IPS-18c (cell line): ENCODE measurements around the gene PRMT7.

ENCODE experiments used
- H3K4me3 ChIP-seq: 2 replicates; pipeline ENCODE4 v1.7.0; 2013; ENCODE audit warnings: low read depth, mild to moderate bottlenecking, low read length, moderate library complexity; ENCODE audit not compliant: insufficient read depth
- H3K9me3 ChIP-seq: one replicate; pipeline ENCODE4 v1.6.1; 2013; ENCODE audit warnings: mild to moderate bottlenecking, low read length, moderate library complexity; ENCODE audit not compliant: control insufficient read depth, insufficient read depth

PRMT7 gene

DNA sequence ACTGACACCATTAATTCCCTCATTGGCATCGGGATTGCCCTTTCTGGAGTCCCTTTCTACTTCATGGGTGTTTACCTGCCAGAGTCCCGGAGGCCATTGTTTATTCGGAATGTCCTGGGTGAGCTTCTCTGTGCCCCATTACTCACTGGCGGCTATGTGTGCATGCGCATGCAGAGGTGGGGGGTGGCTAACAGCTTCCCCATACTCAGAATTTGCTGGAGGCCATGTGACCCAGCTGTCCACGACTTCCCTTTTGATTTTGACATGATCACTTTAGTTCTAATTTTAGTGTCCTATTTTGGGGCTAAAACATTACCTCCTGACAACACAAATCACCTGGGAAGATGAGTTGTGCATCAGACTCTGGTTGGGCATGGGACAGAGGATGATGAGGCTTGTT, 14.1 kb upstream of the PRMT7 start:
- H3K4me3 ChIP-seq, result no peak overlapping the region
- peaks cover 4% of the 10 kb centered on the region for H3K9me3 ChIP-seq

- H3K4me3 ChIP-seq, result no peak overlapping the region
- peaks cover 4% of the 10 kb centered on the region for H3K9me3 ChIP-seq
These were observed 12.9 kb upstream of the PRMT7 start for GRCh38 chr16:68297908-68298307.

GRCh38 chr16:68298312-68298711, 12.5 kb upstream of the PRMT7 start:
- peaks cover 4% of the 10 kb centered on the region for H3K9me3 ChIP-seq
- no peak overlapping the region for H3K4me3 ChIP-seq

DNA sequence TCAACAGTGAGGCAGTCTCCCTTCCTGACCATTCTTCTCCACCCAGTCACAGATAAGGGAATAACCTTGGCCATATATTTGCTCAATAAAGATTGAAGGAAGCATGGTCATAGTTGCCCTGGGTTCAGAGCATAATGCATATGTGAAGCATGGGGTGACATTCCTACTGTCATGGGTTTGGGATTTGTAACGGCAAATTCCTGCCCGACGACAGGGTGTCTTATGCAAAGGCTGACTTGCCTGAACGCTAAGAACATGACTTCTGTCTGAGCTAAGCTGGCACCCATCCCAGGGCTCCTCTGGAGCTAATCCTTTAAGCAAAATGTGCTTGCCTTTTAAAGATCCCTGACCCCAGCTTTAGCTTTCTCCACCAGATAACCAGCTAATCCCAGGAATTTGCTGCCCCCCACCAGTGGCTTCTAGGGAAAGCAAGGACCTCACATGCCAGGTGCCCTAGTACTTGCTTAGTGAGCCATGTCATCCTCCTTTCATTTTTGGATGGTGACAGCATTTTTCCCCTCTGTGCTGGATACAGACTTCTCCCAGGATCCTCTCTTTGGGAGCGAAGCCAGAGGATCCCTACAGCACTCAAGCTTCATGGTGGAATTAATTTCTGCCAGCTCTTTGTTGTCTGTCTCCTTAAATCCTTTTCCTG, 11.8 kb upstream of the PRMT7 start:
- H3K9me3 ChIP-seq, result peaks cover 4% of the 10 kb centered on the region
- H3K4me3 ChIP-seq, result no peak overlapping the region

- H3K4me3 ChIP-seq, result no peak overlapping the region
- H3K9me3 ChIP-seq, result peaks cover 4% of the 10 kb centered on the region
These were observed 11.0 kb upstream of the PRMT7 start for GRCh38 chr16:68299571-68300453.

- H3K4me3 ChIP-seq, result no peak overlapping the region
- peaks cover 4% of the 10 kb centered on the region for H3K9me3 ChIP-seq
These were observed 9.9 kb upstream of the PRMT7 start for GRCh38 chr16:68300734-68301459.

DNA sequence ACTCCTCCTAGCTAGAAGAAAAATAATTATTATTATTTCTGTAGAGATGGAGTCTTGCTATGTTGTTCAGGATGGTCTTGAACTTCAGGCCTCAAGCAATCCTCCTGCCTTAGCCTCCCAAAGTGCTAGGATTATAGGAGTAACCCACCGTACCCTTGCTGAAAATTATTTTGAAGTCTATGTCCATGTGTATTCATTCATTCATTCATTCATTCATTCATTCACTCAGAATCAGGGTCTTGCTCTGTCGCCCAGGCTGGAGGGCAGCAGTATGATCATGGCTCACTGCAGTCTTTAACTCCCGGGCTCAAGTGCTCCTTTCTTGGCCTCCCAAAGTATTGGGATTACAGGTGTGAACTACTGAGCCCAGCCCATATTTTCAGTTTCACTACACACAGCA, 4.2 kb upstream of the PRMT7 start:
- no peaks in the 10 kb centered on the region for H3K9me3 ChIP-seq
- no peak overlapping the region for H3K4me3 ChIP-seq

DNA sequence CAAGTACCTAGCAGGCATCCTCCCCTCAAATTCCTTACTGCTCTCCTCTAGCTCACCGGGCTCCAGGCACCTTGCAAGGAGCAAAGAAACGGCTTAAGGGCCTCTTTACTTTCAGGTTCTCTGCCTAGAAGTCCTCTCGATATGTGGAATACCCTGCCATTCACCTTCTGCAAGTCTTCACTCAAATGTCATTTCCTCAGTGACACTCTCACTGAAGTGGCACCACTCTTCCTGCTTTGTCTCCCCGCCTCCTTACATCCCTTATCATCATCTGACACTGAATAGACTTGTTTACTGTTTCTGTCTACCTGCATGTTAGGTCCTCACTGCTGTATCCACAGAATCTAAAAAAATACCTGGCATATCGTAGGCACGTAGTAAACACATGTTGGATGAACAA, 1.0 kb upstream of the PRMT7 start:
- Histone ChIP-seq H3K9me3 (no peaks in the 10 kb centered on the region), H3K4me3 (peak overlapping the region; percentile 92)

- no peaks in the 10 kb centered on the region for H3K9me3 ChIP-seq
These were observed 414 bp upstream of the PRMT7 start for GRCh38 chr16:68310437-68310773.

GRCh38 chr16:68313116-68313515, 2.3 kb downstream of the PRMT7 start:
- no peaks in the 10 kb centered on the region for H3K9me3 ChIP-seq
- H3K4me3 ChIP-seq, result no peak overlapping the region

More at GRCh38 chr16:68310437-68310773, 414 bp upstream of the PRMT7 start:
- H3K4me3 ChIP-seq, result peak overlapping the region; percentile 92

DNA sequence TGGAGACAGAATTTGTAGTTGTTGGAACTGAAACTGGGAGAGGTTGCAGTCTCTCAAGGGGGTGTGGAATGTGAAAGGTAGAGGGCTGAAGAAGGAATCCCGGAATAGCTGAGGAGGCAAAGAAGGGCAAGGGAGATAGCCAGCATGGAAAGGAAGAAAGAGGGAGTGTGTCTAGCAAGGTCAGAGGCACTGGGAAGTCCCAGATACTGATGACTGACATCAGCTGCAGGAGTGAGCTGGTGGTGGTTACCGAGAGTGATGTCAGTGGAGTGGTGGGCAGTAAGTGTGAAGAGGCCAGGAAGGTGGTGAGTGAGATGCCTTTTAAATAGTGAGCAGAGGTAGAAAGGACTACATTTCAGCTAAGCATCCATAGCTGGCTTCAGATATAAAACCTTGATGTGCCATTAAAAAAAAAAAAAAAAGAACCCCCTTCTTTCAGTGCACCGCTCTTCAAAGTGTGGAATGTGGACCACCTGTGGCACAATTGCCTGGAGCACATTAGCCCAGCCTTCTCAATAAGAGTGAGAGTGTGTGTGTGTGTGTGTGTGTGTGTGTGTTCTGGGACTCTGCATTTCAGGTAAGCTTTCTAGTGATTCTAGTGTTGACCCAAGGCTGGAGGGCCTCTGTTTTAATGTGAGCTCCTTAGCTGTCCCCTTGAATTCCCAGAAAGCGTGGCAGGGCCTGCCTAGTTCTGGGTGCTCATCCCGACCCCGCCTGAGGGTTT, 8.5 kb downstream of the PRMT7 start:
- no peaks in the 10 kb centered on the region for H3K9me3 ChIP-seq

GRCh38 chr16:68324336-68324735, 13.5 kb downstream of the PRMT7 start:
- H3K4me3 ChIP-seq, result no peak overlapping the region

More for the DNA sequence above, 8.5 kb downstream of the PRMT7 start:
- H3K4me3 ChIP-seq, result no peak overlapping the region

GRCh38 chr16:68324780-68325357, 14.1 kb downstream of the PRMT7 start:
- no peak overlapping the region for H3K4me3 ChIP-seq
- H3K9me3 ChIP-seq, result no peaks in the 10 kb centered on the region

More at GRCh38 chr16:68324336-68324735, 13.5 kb downstream of the PRMT7 start:
- no peaks in the 10 kb centered on the region for H3K9me3 ChIP-seq

- Histone ChIP-seq H3K9me3 (no peaks in the 10 kb centered on the region), H3K4me3 (no peak overlapping the region)
These were observed 17.5 kb downstream of the PRMT7 start for GRCh38 chr16:68328151-68328859.

DNA sequence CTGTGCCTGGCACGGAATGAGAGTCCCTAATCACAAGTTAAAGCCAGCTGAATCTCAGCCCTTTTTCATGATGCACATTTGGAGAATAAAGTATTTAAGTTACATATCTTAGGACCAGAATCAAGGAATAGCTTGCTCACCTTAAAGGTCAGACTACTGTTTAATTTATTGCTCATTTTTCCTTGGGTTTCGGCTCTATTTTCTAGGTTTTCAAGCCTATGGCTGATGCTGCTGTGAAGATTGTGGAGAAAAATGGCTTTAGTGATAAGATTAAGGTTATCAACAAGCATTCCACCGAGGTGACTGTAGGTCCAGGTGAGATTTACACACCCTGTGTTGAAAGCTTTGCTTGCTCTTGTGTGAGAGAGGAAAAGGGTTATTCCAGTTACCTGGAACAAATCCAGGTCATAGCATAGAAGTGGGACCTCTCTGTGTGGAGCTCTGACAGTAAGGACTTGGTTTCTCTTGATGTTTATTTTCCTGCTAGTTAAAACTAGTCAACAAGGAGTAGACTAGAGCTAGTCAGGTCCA, 18.1 kb downstream of the PRMT7 start:
- Histone ChIP-seq H3K9me3 (no peaks in the 10 kb centered on the region), H3K4me3 (no peak overlapping the region)

DNA sequence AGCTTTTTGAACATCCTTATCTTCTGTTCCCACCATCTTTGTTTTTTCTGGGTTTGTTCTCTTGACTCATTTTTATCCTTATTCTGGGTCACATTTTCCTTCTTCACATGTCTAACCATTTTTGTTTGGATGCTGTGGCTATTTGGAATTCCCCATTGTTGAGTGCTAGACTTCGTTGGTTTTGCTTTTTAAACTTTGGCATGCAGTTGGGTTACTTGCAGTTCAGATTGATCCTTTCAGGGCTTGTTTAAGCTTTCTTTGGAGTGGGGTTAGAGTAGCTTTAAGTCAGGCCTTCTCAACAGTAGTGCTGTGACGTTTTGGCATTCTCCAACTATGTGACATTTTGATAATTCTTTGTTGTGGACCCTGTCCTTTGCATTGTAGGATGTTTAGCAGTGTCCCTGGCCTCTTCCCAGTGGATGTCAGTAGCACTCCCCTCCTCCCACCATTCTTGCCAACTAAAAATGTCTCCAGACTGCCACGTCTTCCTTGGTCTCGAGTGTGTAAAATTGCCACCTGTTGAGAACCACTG, 21.1 kb downstream of the PRMT7 start:
- H3K4me3 ChIP-seq, result no peak overlapping the region

More for the DNA sequence above, 21.1 kb downstream of the PRMT7 start:
- no peaks in the 10 kb centered on the region for H3K9me3 ChIP-seq
